Progenitor cell of endocrine pancreas (in vitro differentiated cells): ENCODE data around the gene MAPK8. TPM values are rescaled to one million over a fixed set of nuclear protein-coding genes. Genes with fewer than 3 reads are reported as not detected.

Source experiments
- DNase-seq: peaks from one replicate; pipeline ENCODE4 v3.0.0; 2021; ENCODE audit warnings: low spot score; ENCODE audit not compliant: unreplicated experiment
- H3K27ac Mint-ChIP-seq: 2 replicates; pipeline ENCODE4 v1.8.0; 2021; ENCODE audit warnings: mild to moderate bottlenecking, moderate library complexity, mixed read lengths
- H3K27me3 Mint-ChIP-seq: 2 replicates; pipeline ENCODE4 v1.8.0; 2021; ENCODE audit warnings: mixed read lengths
- H3K36me3 Mint-ChIP-seq: 2 replicates; pipeline ENCODE4 v1.8.0; 2022; ENCODE audit warnings: mixed read lengths; ENCODE audit not compliant: insufficient read depth
- H3K4me1 Mint-ChIP-seq: 2 replicates; pipeline ENCODE4 v1.8.0; 2021; ENCODE audit warnings: low read depth, mixed read lengths
- H3K4me3 Mint-ChIP-seq: 2 replicates; pipeline ENCODE4 v1.8.0; 2021; ENCODE audit warnings: low read depth, mild to moderate bottlenecking, moderate library complexity, mixed read lengths
- H3K9me3 Mint-ChIP-seq: 2 replicates; pipeline ENCODE4 v1.8.0; 2021; ENCODE audit warnings: low read depth, mixed read lengths
- total RNA-seq: library from RNA; stranded (reverse); gene quantifications from 2 replicates; pipeline ENCODE4 v1.2.1, GENCODE V29; 2021
- TF ChIP-seq, protein P1 (sequence below): fragments of 200-600 bp; sonication (generic); IDR thresholded peaks from one replicate; pipeline ENCODE4 v1.5.0; 2021; ENCODE audit warnings: antibody characterized with exemption, mild to moderate bottlenecking; ENCODE audit not compliant: unreplicated experiment

MAPK8 gene
- total RNA-seq, 1 donor from 2014 or later, result 69.7 TPM

DNA sequence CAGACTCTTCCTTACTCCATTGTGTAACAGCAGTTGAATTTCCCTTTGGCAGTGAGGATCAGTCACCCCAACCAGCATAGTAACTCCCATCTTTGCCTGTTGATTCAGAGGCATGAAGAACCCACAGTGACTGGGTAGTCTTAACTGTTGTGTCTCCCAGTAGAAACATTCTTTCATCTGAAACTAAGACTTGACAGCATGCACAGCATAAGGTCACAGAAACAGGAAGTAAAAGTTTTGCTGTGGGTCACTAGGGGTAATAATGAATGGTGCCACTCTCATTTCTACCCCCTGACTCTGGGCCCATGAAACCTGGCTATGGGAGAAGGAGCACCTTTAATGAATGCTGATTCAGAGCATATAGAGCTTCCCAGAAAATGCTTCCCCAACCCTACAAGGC is 23.6 kb upstream of the MAPK8 start:
- peaks cover 3% of the 10 kb centered on the region for H3K36me3 Mint-ChIP-seq
- H3K4me1 Mint-ChIP-seq, result peaks cover 8% of the 10 kb centered on the region
- no peak overlapping the region for H3K27ac Mint-ChIP-seq
- no peak overlapping the region for H3K4me3 Mint-ChIP-seq
- TF ChIP-seq, protein P1, sequence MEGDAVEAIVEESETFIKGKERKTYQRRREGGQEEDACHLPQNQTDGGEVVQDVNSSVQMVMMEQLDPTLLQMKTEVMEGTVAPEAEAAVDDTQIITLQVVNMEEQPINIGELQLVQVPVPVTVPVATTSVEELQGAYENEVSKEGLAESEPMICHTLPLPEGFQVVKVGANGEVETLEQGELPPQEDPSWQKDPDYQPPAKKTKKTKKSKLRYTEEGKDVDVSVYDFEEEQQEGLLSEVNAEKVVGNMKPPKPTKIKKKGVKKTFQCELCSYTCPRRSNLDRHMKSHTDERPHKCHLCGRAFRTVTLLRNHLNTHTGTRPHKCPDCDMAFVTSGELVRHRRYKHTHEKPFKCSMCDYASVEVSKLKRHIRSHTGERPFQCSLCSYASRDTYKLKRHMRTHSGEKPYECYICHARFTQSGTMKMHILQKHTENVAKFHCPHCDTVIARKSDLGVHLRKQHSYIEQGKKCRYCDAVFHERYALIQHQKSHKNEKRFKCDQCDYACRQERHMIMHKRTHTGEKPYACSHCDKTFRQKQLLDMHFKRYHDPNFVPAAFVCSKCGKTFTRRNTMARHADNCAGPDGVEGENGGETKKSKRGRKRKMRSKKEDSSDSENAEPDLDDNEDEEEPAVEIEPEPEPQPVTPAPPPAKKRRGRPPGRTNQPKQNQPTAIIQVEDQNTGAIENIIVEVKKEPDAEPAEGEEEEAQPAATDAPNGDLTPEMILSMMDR, result no peak
- H3K27me3 Mint-ChIP-seq, result peaks cover 35% of the 10 kb centered on the region
- DNase-seq, result no peak
- H3K9me3 Mint-ChIP-seq, result peaks cover 20% of the 10 kb centered on the region

DNA sequence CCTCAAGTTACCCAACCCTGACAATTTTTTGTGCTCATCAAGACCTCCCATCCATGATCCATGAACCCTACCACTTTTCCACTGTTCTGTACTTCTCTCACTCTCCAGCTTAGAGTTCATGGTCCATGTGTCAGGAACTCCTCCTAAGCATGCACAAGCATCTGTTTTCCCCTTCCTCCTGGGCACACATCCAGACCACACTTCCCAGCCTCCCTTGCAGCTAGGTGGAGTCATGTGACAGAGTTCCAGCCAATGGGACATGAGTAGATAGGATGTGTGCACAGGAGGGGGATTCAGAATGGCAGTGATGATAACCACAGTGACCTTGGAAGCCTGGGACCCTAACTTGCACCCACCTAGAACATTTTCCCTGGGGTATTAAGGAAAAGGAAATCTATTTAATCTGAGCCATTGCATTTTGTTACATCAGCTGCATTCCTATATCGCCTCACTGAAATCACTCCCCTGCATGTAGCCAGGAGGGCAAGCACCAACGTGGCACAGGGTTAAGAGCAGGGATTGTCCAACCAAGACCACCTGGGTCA is 22.4 kb upstream of the MAPK8 start:
- TF ChIP-seq, protein P1, result no peak
- peaks cover 13% of the 10 kb centered on the region for H3K9me3 Mint-ChIP-seq

DNA sequence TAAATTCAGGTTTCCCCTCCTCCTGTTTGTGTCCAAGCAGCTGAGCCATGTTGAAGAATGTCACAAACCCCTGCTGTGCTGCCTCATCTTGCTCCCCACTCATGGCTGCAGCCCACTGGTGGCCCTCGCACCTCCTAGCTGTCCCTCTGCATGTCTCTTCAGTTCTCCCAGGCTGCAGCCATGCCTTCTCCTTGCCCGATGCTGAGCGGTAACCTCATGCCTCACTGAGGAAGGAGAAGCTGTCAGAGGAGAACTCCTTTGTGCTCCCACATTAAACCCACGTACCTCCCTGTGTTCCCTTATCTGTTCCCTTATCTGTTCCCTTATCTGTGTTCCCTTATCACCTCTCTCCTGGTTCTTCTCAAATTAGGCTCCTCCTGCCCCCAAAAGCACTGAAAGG is 21.7 kb upstream of the MAPK8 start:
- H3K27me3 Mint-ChIP-seq, result peaks cover 37% of the 10 kb centered on the region
- TF ChIP-seq, protein P1, result no peak
- peaks cover 24% of the 10 kb centered on the region for H3K4me1 Mint-ChIP-seq
- H3K4me3 Mint-ChIP-seq, result no peak overlapping the region
- H3K36me3 Mint-ChIP-seq, result peaks cover 3% of the 10 kb centered on the region
- H3K27ac Mint-ChIP-seq, result no peak overlapping the region
- peaks cover 13% of the 10 kb centered on the region for H3K9me3 Mint-ChIP-seq
- DNase-seq, result no peak

More for the DNA sequence above, 22.4 kb upstream of the MAPK8 start:
- Mint-ChIP-seq H3K27ac (no peak overlapping the region), H3K36me3 (peaks cover 3% of the 10 kb centered on the region), H3K4me3 (no peak overlapping the region), H3K4me1 (peaks cover 18% of the 10 kb centered on the region), H3K27me3 (peaks cover 37% of the 10 kb centered on the region)
- DNase-seq, result no peak

DNA sequence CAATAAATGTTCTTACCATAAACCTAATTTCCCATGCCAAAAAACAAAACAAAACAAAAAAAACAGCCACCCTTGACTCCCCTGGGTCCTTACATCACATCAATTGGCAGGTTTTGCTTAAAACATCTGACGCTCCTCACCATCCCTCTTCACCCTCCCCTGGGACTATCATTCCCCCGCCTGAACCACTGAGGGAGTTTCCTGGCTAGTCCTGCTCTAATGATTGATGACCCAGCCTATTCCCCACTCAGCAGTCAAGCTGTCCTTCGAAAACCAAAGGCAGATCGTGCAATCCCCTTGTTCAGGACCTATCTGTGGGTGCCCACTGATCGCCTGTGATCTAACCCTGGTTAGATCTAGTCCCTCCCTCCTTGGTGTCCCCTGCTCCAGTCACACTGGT is 20.8 kb upstream of the MAPK8 start:
- H3K9me3 Mint-ChIP-seq, result peaks cover 13% of the 10 kb centered on the region
- peaks cover 3% of the 10 kb centered on the region for H3K36me3 Mint-ChIP-seq
- peaks cover 37% of the 10 kb centered on the region for H3K27me3 Mint-ChIP-seq
- H3K4me1 Mint-ChIP-seq, result peaks cover 29% of the 10 kb centered on the region
- TF ChIP-seq, protein P1, result no peak
- DNase-seq, result no peak
- no peak overlapping the region for H3K27ac Mint-ChIP-seq
- no peak overlapping the region for H3K4me3 Mint-ChIP-seq

DNA sequence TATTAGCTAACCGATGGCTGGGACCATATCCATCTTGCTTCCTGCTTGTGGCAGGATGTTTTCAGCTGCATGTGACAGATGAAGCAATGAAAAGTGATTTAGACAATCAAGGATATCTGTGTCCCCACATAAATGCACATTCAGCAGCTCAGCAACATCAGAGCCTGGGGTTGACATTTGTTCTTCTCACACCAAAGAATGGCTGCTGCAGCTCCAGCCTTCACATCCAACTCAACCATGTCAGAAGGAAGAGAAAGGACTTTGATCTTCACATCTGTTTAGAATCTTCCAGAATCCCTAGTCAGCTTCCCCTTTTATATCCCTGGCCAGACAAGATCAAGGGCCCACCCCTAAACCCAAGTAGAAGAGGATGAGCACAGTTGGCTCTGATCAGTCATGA is 20.1 kb upstream of the MAPK8 start:
- Mint-ChIP-seq H3K9me3 (peaks cover 7% of the 10 kb centered on the region), H3K36me3 (peaks cover 3% of the 10 kb centered on the region), H3K27ac (no peak overlapping the region), H3K4me3 (no peak overlapping the region), H3K27me3 (peaks cover 42% of the 10 kb centered on the region), H3K4me1 (peaks cover 29% of the 10 kb centered on the region)
- TF ChIP-seq, protein P1, result no peak
- no peak for DNase-seq
